Measurements from ENCODE around the gene GJC3.
"Not testable (repeated sequence)": the region's sequence is repeated elsewhere in the genome, so short reads cannot be mapped to it uniquely, and the experiment has no call there.

GJC3 gene, protein sequence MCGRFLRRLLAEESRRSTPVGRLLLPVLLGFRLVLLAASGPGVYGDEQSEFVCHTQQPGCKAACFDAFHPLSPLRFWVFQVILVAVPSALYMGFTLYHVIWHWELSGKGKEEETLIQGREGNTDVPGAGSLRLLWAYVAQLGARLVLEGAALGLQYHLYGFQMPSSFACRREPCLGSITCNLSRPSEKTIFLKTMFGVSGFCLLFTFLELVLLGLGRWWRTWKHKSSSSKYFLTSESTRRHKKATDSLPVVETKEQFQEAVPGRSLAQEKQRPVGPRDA

DNA sequence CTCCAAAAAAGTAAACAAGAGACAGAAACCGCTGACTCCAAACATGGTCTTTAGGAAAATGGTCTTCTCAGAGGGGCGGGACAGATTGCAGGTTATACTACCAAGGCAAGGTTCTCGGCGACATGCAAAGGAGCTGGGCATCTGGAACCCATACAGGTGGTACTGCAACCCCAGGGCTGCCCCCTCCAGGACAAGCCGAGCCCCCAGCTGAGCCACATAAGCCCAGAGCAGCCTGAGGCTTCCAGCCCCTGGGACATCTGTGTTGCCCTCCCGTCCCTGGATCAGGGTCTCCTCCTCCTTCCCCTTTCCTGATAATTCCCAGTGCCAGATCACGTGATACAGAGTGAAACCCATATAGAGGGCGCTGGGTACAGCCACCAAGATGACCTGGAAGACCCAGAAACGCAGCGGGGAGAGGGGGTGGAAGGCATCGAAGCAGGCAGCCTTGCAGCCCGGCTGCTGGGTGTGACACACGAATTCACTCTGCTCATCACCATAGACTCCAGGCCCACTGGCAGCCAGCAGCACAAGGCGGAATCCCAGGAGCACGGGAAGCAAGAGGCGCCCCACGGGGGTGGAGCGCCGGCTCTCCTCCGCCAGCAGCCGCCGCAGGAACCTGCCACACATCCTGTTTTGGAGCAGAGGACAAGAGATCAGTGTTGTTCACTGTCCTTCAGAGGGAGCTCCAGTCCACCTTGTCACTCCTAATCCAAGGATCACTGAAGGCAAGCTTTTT lies at the start of gene GJC3:
Gene GJC3, minus strand, starts transcription at position 627 of the 736 bp plus-strand sequence. Its CDS starts 0 bp downstream, at position 627.
- no peak for DNase-seq

GRCh38 chr7:99976626-99977025 lies 47.2 kb upstream of the GJC3 start:
- no peak for DNase-seq

DNA sequence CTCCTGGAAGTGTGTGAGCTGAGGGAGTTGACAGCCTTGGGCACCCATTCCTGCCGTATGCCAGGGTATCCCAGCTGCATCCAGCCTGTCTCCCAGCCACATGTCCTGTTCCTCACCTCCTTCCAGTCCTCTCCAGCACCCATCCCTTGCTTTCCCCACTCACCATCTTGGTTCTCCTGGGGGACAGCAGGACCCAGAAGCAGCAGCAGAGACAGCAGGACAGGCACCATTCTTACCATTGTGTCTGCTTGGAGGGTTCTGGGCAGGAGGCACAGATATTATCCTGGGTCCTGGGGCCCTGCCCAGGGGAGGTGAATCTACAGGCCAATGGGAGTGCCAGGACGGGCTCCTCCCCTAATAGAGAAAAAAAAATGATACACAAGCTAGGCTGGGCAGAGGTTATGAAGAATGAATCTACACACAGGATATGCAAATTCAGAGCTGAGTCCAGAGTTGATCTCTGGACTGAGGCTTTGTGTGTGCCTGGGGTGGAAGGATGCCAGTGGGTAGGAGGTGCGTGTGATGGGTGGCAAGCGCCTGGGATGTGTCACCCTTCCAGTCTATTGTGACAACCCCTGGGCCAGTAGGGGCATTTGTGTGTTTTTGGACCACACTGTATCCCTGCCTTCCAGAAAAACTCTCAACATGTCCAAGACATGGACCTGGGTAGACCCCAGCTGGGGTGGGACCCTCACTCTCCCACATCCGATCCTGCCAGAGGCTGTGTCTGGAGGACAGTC lies 46.5 kb upstream of the GJC3 start, which contains the start of gene AZGP1:
Gene AZGP1, minus strand, starts transcription at position 250 of the 740 bp plus-strand sequence. Its CDS starts 11 bp downstream, at position 239.
- DNase-seq: no peak

- no peak for DNase-seq
These were observed 45.3 kb upstream of the GJC3 start for GRCh38 chr7:99974681-99975080.

- not testable (repeated sequence) for DNase-seq
These were observed 44.4 kb upstream of the GJC3 start for GRCh38 chr7:99973817-99974216.

GRCh38 chr7:99971242-99971641 lies 41.8 kb upstream of the GJC3 start:
- no peak for DNase-seq

DNA sequence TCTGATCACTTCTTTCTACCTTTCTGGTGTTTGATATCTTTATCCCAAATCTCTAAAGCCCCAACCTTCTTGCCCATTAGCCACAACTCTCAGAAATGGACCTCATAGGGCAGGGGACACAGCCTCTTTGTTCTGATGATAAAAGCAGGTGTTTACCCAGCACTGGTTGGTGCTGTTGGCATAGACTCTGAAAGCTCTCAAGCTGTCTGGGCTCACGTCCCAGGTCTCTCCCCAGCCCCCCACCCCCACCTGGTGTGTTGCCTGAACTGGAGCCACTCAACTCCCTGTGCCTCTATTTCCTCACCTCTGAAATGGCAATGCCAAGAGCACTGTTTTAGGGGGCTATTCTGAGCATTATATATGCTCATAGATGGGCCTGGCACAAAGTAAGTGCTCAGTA lies 40.4 kb upstream of the GJC3 start:
- not testable (repeated sequence) for DNase-seq

- DNase-seq: no peak
These were observed 39.9 kb upstream of the GJC3 start for GRCh38 chr7:99969298-99969697.

DNA sequence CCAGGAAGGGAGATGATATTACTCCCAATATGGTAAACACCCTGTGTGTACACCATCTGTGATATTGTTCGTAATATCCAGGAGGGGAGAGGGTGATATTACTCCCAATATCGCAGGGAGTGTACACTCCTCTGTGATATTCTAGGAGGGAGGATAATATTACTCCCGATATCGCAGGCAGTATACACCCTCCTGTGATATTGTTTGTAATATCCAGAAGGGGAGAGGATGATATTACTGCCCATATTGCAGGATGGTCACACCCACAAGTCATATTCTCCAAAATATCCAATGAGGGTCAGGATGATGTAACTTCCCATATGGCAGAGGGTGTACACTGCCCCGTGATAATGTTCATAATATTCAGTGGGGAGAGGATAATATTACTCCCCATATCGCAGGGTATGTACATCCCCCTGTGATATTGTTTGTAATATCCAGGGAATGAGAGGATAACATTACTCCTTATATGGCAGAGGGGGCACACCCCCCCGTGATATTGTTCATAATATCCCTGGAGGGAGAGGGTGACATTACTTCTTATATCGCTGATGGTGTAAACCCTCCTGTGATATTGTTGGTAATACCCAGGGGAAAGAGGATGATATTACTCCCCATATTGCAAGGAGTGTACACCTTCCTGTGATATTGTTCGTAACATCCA lies 29.3 kb upstream of the GJC3 start:
- DNase-seq: no peak

DNA sequence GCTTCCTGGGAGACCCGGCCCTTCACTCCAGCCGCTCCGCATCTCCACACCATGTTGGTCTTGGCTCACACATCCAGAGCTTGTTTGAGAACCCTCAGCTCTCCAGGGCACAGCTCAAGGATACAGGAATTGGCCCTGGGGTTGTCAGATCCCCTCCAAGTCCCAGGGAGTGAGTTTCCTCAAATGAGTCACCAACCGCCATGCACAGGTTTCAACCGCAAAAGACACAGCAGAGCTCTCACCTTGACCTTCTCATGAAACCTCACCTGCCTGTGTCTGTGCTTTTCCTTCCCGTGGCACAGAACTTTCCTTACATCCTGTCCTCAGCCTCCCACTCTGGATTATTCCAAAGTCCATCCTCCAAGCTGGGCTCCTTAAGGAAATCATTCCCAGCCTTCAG lies 25.8 kb upstream of the GJC3 start:
- DNase-seq: no peak

DNA sequence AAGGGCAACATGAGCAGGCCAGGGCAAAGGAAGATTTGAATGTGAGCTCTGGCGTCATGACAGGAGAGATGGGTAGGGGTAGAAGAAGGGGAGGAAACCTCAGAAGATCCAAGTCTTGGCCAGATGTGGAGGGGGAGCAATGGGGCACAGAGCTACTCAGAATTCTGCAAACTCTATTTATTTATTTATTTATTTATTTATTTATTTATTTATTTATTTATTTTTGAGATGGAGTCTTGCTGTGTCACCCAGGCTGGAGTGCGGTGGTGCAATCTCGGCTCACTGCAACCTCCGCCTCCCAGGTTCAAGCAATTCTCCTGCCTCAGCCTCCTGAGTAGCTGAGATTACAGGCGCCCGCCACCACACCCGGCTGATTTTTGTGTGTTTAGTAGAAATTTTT lies 25.2 kb upstream of the GJC3 start:
- not testable (repeated sequence) for DNase-seq

GRCh38 chr7:99953649-99954048 lies 24.2 kb upstream of the GJC3 start:
- DNase-seq: no peak

DNA sequence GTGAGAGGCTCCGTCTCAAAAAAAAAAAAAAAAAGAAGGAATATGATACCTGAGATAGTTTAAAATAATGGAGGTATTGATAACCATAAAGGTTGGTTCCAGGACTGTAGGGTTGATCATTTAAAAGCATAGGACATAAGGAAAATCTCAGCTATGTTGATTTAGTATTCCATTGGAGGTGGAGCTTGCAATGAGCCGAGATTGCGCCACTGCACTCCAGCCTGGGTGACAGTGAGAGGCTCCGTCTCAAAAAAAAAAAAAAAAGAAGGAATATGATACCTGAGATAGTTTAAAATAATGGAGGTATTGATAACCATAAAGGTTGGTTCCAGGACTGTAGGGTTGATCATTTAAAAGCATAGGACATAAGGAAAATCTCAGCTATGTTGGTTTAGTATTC lies 23.2 kb upstream of the GJC3 start:
- DNase-seq: not testable (repeated sequence)

DNA sequence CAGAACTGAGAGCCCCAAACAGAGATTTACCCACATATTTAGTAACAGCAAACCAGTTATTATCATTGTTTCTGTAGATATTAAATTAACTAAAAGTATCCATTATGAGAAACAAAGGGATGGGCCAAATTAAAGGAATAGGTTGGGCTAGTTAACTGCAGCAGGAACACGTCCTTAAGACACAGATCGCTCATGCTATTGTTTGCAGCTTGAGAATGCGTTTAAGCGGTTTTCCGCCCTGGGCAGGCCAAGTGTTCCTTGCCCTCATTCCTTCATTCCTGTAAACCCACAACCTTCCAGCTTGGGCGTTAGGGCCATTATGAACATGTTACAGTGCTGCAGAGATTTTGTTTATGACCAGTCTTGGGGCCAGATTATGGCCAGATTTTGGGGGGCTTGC lies 21.4 kb upstream of the GJC3 start:
- not testable (repeated sequence) for DNase-seq

DNA sequence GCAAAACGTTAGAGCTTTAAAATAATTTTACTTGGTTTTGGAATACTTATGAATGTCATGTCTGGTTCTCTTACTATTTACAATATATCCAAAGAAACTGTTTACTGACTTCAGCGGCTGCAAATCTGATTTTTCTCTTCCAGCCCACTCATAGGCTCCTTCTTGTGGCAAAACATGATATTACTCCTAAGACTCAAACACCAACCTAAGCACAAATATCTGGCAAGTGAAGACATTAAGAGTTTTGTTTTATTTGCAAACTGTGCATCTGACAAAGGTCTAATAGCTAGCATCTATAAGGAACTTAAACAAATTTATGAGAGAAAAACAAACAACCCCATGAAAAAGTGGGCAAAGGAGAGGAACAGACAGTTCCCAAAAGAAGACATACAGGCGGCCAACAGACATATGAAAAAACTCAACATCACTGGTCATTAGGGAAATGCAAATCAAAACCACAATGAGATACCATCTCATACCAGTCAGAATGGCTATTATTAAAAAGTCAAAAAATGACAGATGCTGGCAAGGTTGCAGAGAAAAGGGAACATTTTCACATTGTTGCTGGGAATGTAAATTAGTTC lies 20.3 kb upstream of the GJC3 start:
- DNase-seq: no peak

- no peak for DNase-seq
These were observed 18.2 kb upstream of the GJC3 start for GRCh38 chr7:99947608-99948007.

- DNase-seq: no peak
These were observed 15.2 kb upstream of the GJC3 start for GRCh38 chr7:99944497-99945070.

DNA sequence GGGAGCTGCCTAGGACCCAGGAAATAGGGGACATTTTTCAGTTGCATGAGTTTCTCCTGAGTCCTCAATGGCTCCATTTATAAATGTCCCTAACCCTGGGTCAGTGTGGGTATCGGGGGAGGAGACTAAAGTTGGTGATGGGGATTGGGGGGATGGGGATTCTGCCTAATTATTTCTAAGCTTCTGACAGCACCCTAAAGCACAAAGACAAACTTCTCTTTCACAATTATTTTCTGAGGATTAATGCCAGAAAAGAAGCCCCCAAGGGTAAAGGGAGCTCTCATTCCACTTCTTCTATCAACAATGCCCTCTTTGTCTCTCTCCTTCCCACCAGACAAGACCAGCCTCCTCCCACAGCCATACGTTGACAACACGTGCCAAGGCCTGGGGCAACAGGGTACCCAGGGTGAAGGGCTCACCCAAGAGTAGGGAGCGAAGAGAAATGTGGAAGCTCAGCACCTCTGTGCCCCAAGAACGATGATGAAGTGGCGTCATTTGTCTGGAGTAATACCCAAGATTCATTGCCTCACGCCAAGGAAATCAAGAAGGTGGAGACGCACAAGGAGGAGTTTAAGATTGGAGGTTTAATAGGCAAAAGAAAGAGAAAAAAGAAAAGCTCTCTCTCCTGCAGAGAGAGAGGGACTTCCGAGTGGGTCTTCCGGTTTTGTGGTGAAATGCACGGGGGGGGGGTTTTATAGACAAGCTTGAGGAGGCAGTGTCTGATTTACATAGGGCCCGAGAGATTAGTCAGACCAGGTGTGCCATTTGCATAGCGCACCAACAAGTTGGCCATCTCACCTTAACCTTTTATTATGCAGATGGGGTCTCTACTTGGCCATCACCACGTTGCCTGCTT lies 14.4 kb upstream of the GJC3 start:
- no peak for DNase-seq

GRCh38 chr7:99938296-99938695 lies 8.9 kb upstream of the GJC3 start:
- DNase-seq: no peak

DNA sequence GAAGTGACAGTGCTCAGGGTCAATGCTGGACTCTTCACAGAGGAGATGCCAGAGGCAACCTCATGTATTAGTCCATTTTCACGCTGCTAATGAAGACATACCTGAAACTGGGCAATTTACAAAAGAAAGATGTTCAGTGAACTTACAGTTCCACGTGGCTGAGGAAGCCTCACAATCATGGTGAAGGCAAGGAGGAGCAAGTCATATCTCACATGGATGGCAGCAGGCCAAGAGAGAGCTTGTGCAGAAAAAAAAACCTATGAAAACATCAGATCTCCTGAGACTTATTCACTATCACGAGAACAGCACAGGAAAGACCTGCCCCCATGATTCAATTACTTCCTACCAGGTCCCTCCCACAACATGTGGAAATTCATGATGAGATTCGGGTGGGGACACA lies 5.6 kb upstream of the GJC3 start:
- not testable (repeated sequence) for DNase-seq

GRCh38 chr7:99930376-99930775 lies 956 bp upstream of the GJC3 start:
- DNase-seq: no peak

DNA sequence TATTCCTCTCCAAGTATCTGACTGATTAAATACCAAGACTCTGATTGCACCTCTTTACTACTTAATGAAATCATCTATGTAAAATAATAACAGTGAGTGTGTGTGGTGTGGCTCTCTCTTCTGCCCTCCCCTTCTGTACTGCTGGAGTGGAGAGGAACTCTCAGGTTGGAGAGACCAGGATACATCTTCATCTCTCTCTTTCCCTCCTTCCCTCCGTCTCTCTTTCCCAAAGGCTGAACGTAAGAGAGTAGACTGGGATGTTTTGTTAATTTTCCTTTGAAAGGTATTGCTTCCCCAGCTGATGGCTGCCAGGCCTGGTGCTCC lies 272 bp upstream of the GJC3 start:
- DNase-seq: no peak

Data from NCI-H446 treated with DMSO at 0.1 percent for 48 hours (cell line).